H9 (cell line): ENCODE results near the gene ARSJ. TPM values are rescaled to one million over a fixed set of nuclear protein-coding genes. Genes with fewer than 3 reads are reported as not detected.

ENCODE experiments used
- DNase-seq: peaks from one replicate; pipeline ENCODE4 v3.0.0-alpha.2; 2017
- H2AFZ ChIP-seq: one replicate; pipeline ENCODE4 v1.6.1; 2013; ENCODE audit warnings: mild to moderate bottlenecking, low read length, control low read depth, moderate library complexity
- H2AK5ac ChIP-seq: 2 replicates; pipeline ENCODE4 v1.6.1; 2013; ENCODE audit warnings: low read length, control low read depth, mixed read lengths; ENCODE audit not compliant: insufficient read length
- H2BK120ac ChIP-seq: one replicate; pipeline ENCODE4 v1.6.1; 2013; ENCODE audit warnings: low read depth, mild to moderate bottlenecking, low read length, control low read depth, inconsistent platforms; ENCODE audit not compliant: poor library complexity, severe bottlenecking
- H2BK12ac ChIP-seq: 2 replicates; pipeline ENCODE4 v1.6.1; 2013; ENCODE audit warnings: low read length, control low read depth, mixed read lengths, low read depth; ENCODE audit not compliant: insufficient read length
- H2BK15ac ChIP-seq: 2 replicates; pipeline ENCODE4 v1.6.1; 2013; ENCODE audit warnings: low read depth, low read length, control low read depth
- H2BK20ac ChIP-seq: one replicate; pipeline ENCODE4 v1.6.1; 2013; ENCODE audit warnings: low read depth, mild to moderate bottlenecking, low read length, control low read depth, inconsistent platforms; ENCODE audit not compliant: poor library complexity, severe bottlenecking
- H2BK5ac ChIP-seq: 2 replicates; pipeline ENCODE4 v1.6.1; 2013; ENCODE audit warnings: low read length, control low read depth, mixed read lengths; ENCODE audit not compliant: insufficient read length
- H3K14ac ChIP-seq: 2 replicates; pipeline ENCODE4 v1.6.1; 2013; ENCODE audit warnings: low read length, control low read depth; ENCODE audit not compliant: insufficient read depth
- H3K18ac ChIP-seq: 2 replicates; pipeline ENCODE4 v1.6.1; 2013; ENCODE audit warnings: low read depth, mild to moderate bottlenecking, mixed read lengths, low read length, control low read depth; ENCODE audit not compliant: insufficient read length
- H3K23ac ChIP-seq: 2 replicates; pipeline ENCODE4 v1.6.1; 2013; ENCODE audit warnings: low read length, control low read depth, mixed read lengths, low read depth; ENCODE audit not compliant: insufficient read length
- H3K23me2 ChIP-seq: 2 replicates; pipeline ENCODE4 v1.6.1; 2013; ENCODE audit warnings: low read depth, mild to moderate bottlenecking, mixed read lengths, low read length, control low read depth; ENCODE audit not compliant: insufficient read length, poor library complexity, severe bottlenecking
- H3K27ac ChIP-seq: 2 replicates; pipeline ENCODE4 v1.5.1; 2013; ENCODE audit warnings: low read length, control low read depth, mixed read lengths, low read depth; ENCODE audit not compliant: insufficient read length
- H3K27me3 ChIP-seq: 2 replicates; pipeline ENCODE4 v1.6.1; 2013; ENCODE audit warnings: low read length, control low read depth, inconsistent platforms; ENCODE audit not compliant: insufficient read depth
- H3K4ac ChIP-seq: 2 replicates; pipeline ENCODE4 v1.6.1; 2013; ENCODE audit warnings: low read depth, mild to moderate bottlenecking, control low read depth, inconsistent platforms, low read length, moderate library complexity
- H3K4me1 ChIP-seq: 2 replicates; pipeline ENCODE4 v1.6.1; 2013; ENCODE audit warnings: low read length, control low read depth, inconsistent platforms; ENCODE audit not compliant: insufficient read depth
- H3K4me2 ChIP-seq: 2 replicates; pipeline ENCODE4 v1.6.1; 2013; ENCODE audit warnings: low read length, control low read depth, mixed read lengths; ENCODE audit not compliant: insufficient read length, insufficient read depth
- H3K56ac ChIP-seq: 2 replicates; pipeline ENCODE4 v1.6.1; 2013; ENCODE audit warnings: low read depth, mild to moderate bottlenecking, mixed read lengths, low read length, control low read depth; ENCODE audit not compliant: insufficient read length
- H3K79me1 ChIP-seq: 2 replicates; pipeline ENCODE4 v1.6.1; 2013; ENCODE audit warnings: low read depth, mild to moderate bottlenecking, moderate library complexity, low read length, control low read depth, inconsistent platforms; ENCODE audit not compliant: insufficient read depth, poor library complexity, severe bottlenecking
- H3K79me2 ChIP-seq: 2 replicates; pipeline ENCODE4 v1.6.1; 2013; ENCODE audit warnings: low read length, control low read depth, inconsistent platforms; ENCODE audit not compliant: insufficient read depth
- H3K9ac ChIP-seq: 2 replicates; pipeline ENCODE4 v1.6.1; 2013; ENCODE audit warnings: low read length, control low read depth, mixed read lengths; ENCODE audit not compliant: insufficient read length; ENCODE audit errors: extremely low read depth
- H3K9me3 ChIP-seq: one replicate; pipeline ENCODE4 v1.6.1; 2013; ENCODE audit warnings: low read depth, low read length, inconsistent platforms; ENCODE audit not compliant: control insufficient read depth
- H3T11ph ChIP-seq: one replicate; pipeline ENCODE4 v1.6.1; 2013; ENCODE audit warnings: mild to moderate bottlenecking, low read length, control low read depth, inconsistent platforms
- H4K20me1 ChIP-seq: one replicate; pipeline ENCODE4 v1.6.1; 2013; ENCODE audit not compliant: control insufficient read depth, insufficient read length, insufficient read depth
- H4K5ac ChIP-seq: 2 replicates; pipeline ENCODE4 v1.6.1; 2013; ENCODE audit warnings: low read depth, mild to moderate bottlenecking, mixed read lengths, low read length, control low read depth; ENCODE audit not compliant: insufficient read length
- H4K8ac ChIP-seq: replicated peaks from 2 replicates; pipeline ENCODE4 v1.6.1; 2013; ENCODE audit warnings: low read length, control low read depth, mixed read lengths, low read depth; ENCODE audit not compliant: insufficient read length
- H4K91ac ChIP-seq: 2 replicates; pipeline ENCODE4 v1.6.1; 2013; ENCODE audit warnings: low read depth, mild to moderate bottlenecking, moderate library complexity, mixed read lengths, low read length, control low read depth; ENCODE audit not compliant: insufficient read length
- H3K27ac Mint-ChIP-seq, 3 experiments: 2 replicates in 2 of 3; 3 replicates in 1 of 3; pipeline ENCODE4 v1.8.0; 2020 to 2021; ENCODE audit warnings: mixed read lengths in 3 of 3, mild to moderate bottlenecking in 1 of 3, moderate library complexity in 1 of 3
- H3K27me3 Mint-ChIP-seq: 2 replicates; pipeline ENCODE4 v1.8.0; 2021; ENCODE audit warnings: low read depth, mild to moderate bottlenecking, moderate library complexity, mixed read lengths
- H3K36me3 Mint-ChIP-seq, 3 experiments: 2 replicates in 2 of 3; 3 replicates in 1 of 3; pipeline ENCODE4 v1.8.0; 2020 to 2021; ENCODE audit warnings: low read depth in 3 of 3, mixed read lengths in 3 of 3; ENCODE audit not compliant: insufficient read depth in 1 of 3
- H3K4me1 Mint-ChIP-seq, 2 experiments: 2 replicates each; pipeline ENCODE4 v1.8.0; 2020; ENCODE audit warnings: mixed read lengths in 2 of 2
- H3K4me3 Mint-ChIP-seq, 2 experiments: 2 replicates in 1 of 2; 3 replicates in 1 of 2; pipeline ENCODE4 v1.8.0; 2020 to 2021; ENCODE audit warnings: mild to moderate bottlenecking in 2 of 2, mixed read lengths in 2 of 2, moderate library complexity in 1 of 2
- H3K9me3 Mint-ChIP-seq, 2 experiments: 2 replicates in 1 of 2; 3 replicates in 1 of 2; pipeline ENCODE4 v1.8.0; 2020; ENCODE audit warnings: mild to moderate bottlenecking in 2 of 2, mixed read lengths in 2 of 2, moderate library complexity in 1 of 2
- WGBS: extraction: QIAGEN DNeasy Blood & Tissue Kit; methylation state at CpG from one replicate; pipeline ENCODE4 v1.1.7; 2013; ENCODE audit warnings: missing lambda C conversion rate, low lambda C conversion rate, mixed read lengths; ENCODE audit not compliant: insufficient read length; ENCODE audit errors: extremely low coverage; 5-methylcytosine and 5-hydroxymethylcytosine counted together
- total RNA-seq: library from RNA; stranded (reverse); gene quantifications from 2 replicates; pipeline ENCODE4 v1.2.1, GENCODE V29; 2021
- TF ChIP-seq, protein P1 (sequence below): fragments of 200-600 bp; sonication (generic); conservative IDR thresholded peaks from 3 replicates; pipeline ENCODE4 v1.8.0; 2021; ENCODE audit warnings: antibody characterized with exemption, mild to moderate bottlenecking

Gene ARSJ
- total RNA-seq, 1 experiment from 2014 or later: 1.1 TPM

DNA sequence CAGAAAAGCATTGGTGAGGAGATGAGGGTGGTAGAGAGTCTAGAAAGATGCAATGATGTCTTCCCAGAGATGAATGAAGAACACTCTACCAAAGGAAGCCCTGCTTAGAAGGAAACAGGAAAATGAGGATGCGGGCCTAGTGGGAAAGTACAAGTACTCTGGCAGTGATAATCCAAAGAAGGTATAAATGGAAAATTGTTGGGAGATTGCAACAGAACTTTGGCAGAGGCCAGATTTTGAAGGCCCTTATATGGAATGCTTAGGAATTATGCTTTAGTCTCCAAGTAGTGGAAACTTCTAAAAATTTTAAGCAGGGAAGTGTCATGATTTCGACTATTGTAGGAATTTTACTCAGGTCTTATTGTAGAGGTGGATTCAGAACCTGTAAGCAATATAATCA is 11.0 kb downstream of the ARSJ start:
- no peak overlapping the region for H3T11ph ChIP-seq
- H4K5ac ChIP-seq: no peak overlapping the region
- H3K23me2 ChIP-seq: no peaks in the 10 kb centered on the region
- no peak overlapping the region for H2AK5ac ChIP-seq
- H3K56ac ChIP-seq: no peak overlapping the region
- no peak overlapping the region for H3K14ac ChIP-seq
- H2BK15ac ChIP-seq: no peak overlapping the region
- no peak overlapping the region for H3K23ac ChIP-seq
- no peaks in the 10 kb centered on the region; the same call in 1 of the 2 replicates for H3K79me2 ChIP-seq
- no peak overlapping the region for H3K9ac ChIP-seq
- Mint-ChIP-seq H3K27ac (no peak overlapping the region), H3K27me3 (no peaks in the 10 kb centered on the region), H3K9me3 (no peaks in the 10 kb centered on the region), H3K4me3 (no peak overlapping the region), H3K4me1 (no peaks in the 10 kb centered on the region), H3K36me3 (no peaks in the 10 kb centered on the region)
- no peak overlapping the region for H2BK20ac ChIP-seq
- no peak overlapping the region for H2BK5ac ChIP-seq
- WGBS: no CpG with 5 or more reads among the region's 2 CpGs
- no peaks in the 10 kb centered on the region for H3K79me1 ChIP-seq
- H3K27me3 ChIP-seq: no peaks in the 10 kb centered on the region
- H4K20me1 ChIP-seq: no peaks in the 10 kb centered on the region
- no peak overlapping the region for H2BK12ac ChIP-seq
- H3K18ac ChIP-seq: no peak overlapping the region
- DNase-seq: no peak
- H3K9me3 ChIP-seq: no peaks in the 10 kb centered on the region
- no peak overlapping the region for H2AFZ ChIP-seq
- H3K27ac ChIP-seq: no peak overlapping the region
- H2BK120ac ChIP-seq: no peak overlapping the region
- TF ChIP-seq, protein P1, sequence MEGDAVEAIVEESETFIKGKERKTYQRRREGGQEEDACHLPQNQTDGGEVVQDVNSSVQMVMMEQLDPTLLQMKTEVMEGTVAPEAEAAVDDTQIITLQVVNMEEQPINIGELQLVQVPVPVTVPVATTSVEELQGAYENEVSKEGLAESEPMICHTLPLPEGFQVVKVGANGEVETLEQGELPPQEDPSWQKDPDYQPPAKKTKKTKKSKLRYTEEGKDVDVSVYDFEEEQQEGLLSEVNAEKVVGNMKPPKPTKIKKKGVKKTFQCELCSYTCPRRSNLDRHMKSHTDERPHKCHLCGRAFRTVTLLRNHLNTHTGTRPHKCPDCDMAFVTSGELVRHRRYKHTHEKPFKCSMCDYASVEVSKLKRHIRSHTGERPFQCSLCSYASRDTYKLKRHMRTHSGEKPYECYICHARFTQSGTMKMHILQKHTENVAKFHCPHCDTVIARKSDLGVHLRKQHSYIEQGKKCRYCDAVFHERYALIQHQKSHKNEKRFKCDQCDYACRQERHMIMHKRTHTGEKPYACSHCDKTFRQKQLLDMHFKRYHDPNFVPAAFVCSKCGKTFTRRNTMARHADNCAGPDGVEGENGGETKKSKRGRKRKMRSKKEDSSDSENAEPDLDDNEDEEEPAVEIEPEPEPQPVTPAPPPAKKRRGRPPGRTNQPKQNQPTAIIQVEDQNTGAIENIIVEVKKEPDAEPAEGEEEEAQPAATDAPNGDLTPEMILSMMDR: no peak
- H3K4ac ChIP-seq: no peak overlapping the region
- H4K8ac ChIP-seq: no peak overlapping the region
- H4K91ac ChIP-seq: no peak overlapping the region
- H3K4me2 ChIP-seq: no peak overlapping the region
- H3K4me1 ChIP-seq: no peaks in the 10 kb centered on the region
